PC-3 (cell line): ENCODE measurements around the gene C5. TPM values are rescaled to one million over a fixed set of nuclear protein-coding genes. Genes with fewer than 3 reads are reported as not detected.

Experiments
- ATAC-seq: fragments of 200-7000 bp; cut with Tn5 transposase; 2 replicates; pipeline ENCODE4 v1.9.1; 2020; ENCODE audit warnings: mild to moderate bottlenecking, moderate library complexity
- BruUV-seq: library from RNA; stranded (reverse); fragments of 400-500 nt; replicated peaks from 2 replicates; lab custom pipeline; 2021; lab: Mats Ljungman, UMichigan
- CTCF ChIA-PET: fragments of 300-600 bp; sonication (Branson Sonifier 250); formaldehyde crosslinking; loops from one replicate; lab custom pipeline; 2022; ENCODE audit warnings: antibody characterized with exemption; lab: Charles Lee
- POLR2A ChIA-PET: fragments of 300-600 bp; sonication (Branson Sonifier 250); formaldehyde crosslinking; loops from one replicate; lab custom pipeline; 2022; ENCODE audit warnings: antibody characterized with exemption; ENCODE audit not compliant: unreplicated experiment; lab: Charles Lee
- DNase-seq: peaks from one replicate; pipeline ENCODE4 v3.0.0-alpha.2; 2015
- H2AFZ ChIP-seq: fragments of 300-600 bp; sonication (generic); 2 replicates; pipeline ENCODE4 v1.6.0; 2016; ENCODE audit warnings: antibody characterized with exemption, low read length
- H3F3A ChIP-seq: fragments of 300-600 bp; sonication (generic); one replicate; pipeline ENCODE4 v1.6.0; 2017; ENCODE audit warnings: antibody characterized with exemption, low read length, control low read depth, mild to moderate bottlenecking; ENCODE audit not compliant: unreplicated experiment
- H3K27ac ChIP-seq: fragments of 300-600 bp; sonication (generic); 2 replicates; pipeline ENCODE4 v1.5.1; 2016; ENCODE audit warnings: mild to moderate bottlenecking, low read length
- H3K27me3 ChIP-seq: fragments of 300-600 bp; sonication (generic); 2 replicates; pipeline ENCODE4 v1.6.1; 2016; ENCODE audit warnings: low read length, mixed read lengths
- H3K36me3 ChIP-seq: fragments of 300-600 bp; sonication (generic); 2 replicates; pipeline ENCODE4 v1.6.1; 2016; ENCODE audit warnings: low read depth, mixed run types, low read length, mixed read lengths
- H3K4me1 ChIP-seq: fragments of 300-600 bp; sonication (generic); 2 replicates; pipeline ENCODE4 v1.5.1; 2016; ENCODE audit warnings: low read length; ENCODE audit not compliant: insufficient read depth
- H3K4me2 ChIP-seq: fragments of 300-600 bp; sonication (generic); 2 replicates; pipeline ENCODE4 v1.6.0; 2016; ENCODE audit warnings: low read length
- H3K4me3 ChIP-seq: fragments of 300-600 bp; sonication (generic); 2 replicates; pipeline ENCODE4 v1.5.1; 2016; ENCODE audit warnings: mild to moderate bottlenecking, low read length, mixed read lengths
- H3K79me2 ChIP-seq: fragments of 300-600 bp; sonication (generic); 2 replicates; pipeline ENCODE4 v1.6.1; 2017; ENCODE audit warnings: low read length, mixed read lengths
- H3K9ac ChIP-seq: fragments of 300-600 bp; sonication (generic); 2 replicates; pipeline ENCODE4 v1.6.0; 2016; ENCODE audit warnings: mild to moderate bottlenecking, low read length
- H3K9me2 ChIP-seq: fragments of 300-600 bp; sonication (generic); replicated peaks from 2 replicates; pipeline ENCODE4 v1.6.1; 2016; ENCODE audit warnings: mixed run types, low read length, mixed read lengths
- H3K9me3 ChIP-seq: fragments of 300-600 bp; sonication (generic); 2 replicates; pipeline ENCODE4 v1.6.1; 2016; ENCODE audit warnings: low read length, mixed read lengths
- H4K20me1 ChIP-seq: fragments of 300-600 bp; sonication (generic); 2 replicates; pipeline ENCODE4 v1.6.1; 2016; ENCODE audit warnings: low read length, mixed read lengths
- CTCF ChIP-seq: fragments of 300-600 bp; sonication (generic); conservative IDR thresholded peaks from 2 replicates; pipeline ENCODE4 v1.5.1; 2017; ENCODE audit warnings: antibody characterized with exemption, low read depth, mild to moderate bottlenecking, low read length
- EZH2 ChIP-seq: fragments of 300-600 bp; sonication (generic); IDR thresholded peaks from one replicate; pipeline ENCODE4 v1.6.1; 2017; ENCODE audit warnings: antibody characterized with exemption, mild to moderate bottlenecking, low read length; ENCODE audit not compliant: unreplicated experiment
- EZH2phosphoT487 ChIP-seq: fragments of 300-600 bp; sonication (generic); IDR thresholded peaks from 2 replicates; pipeline ENCODE4 v1.6.1; 2018; ENCODE audit warnings: mild to moderate bottlenecking, antibody characterized with exemption, low read length, borderline replicate concordance
- intact Hi-C: fragments of 100-400 bp; cut with micrococcal nuclease; formaldehyde crosslinking; loops from 2 replicates; pipeline ENCODE4 v1.9.0; 2023
- total RNA-seq: library from RNA; depleted of rRNA; stranded (reverse); fragments of >200 nt; gene quantifications from 2 replicates; pipeline ENCODE4 v1.2.3, GENCODE V29; 2014

The C5 gene
- total RNA-seq, 1 experiment from 2014 or later, result 2.9 TPM

GRCh38 chr9:120936764-120937122, 113.3 kb downstream of the C5 start:
- no peak for TF ChIP-seq CTCF
- Histone ChIP-seq H3K9me2 (no peaks in the 10 kb centered on the region), H3K4me3 (no peak overlapping the region), H3K9me3 (no peaks in the 10 kb centered on the region), H3K36me3 (no peaks in the 10 kb centered on the region; the same call in 1 of the 2 replicates), H3K27ac (no peak overlapping the region), H4K20me1 (no peaks in the 10 kb centered on the region), H3F3A (peaks cover under 1% of the 10 kb centered on the region), H3K4me1 (peaks cover 48% of the 10 kb centered on the region), H3K27me3 (no peaks in the 10 kb centered on the region), H3K4me2 (no peak overlapping the region), H3K9ac (no peak overlapping the region), H3K79me2 (no peaks in the 10 kb centered on the region), H2AFZ (no peak overlapping the region)
- ChIA-PET POLR2A (interaction anchor here (0.6 kb wide), 1 partner anchor 27 kb away, joined by 3 read pairs; no protein-coding TSS in a partner anchor), CTCF (no interaction called here)
- BruUV-seq, result no TSS peak
- DNase-seq (no peak), ATAC-seq (no peak)
- intact Hi-C loops, result loop anchor here (2.0 to 10.0 kb wide), 3 partner anchors 60 to 322 kb away; partner anchors contain the start of gene PHF19

GRCh38 chr9:120936011-120936763, 113.9 kb downstream of the C5 start:
- no peaks in the 10 kb centered on the region; the same call in 1 of the 2 replicates for H3K36me3 ChIP-seq
- H3K79me2 ChIP-seq, result no peaks in the 10 kb centered on the region
- H4K20me1 ChIP-seq, result no peaks in the 10 kb centered on the region
- no peaks in the 10 kb centered on the region for H3K9me2 ChIP-seq
- TF ChIP-seq EZH2phosphoT487 (no peak), EZH2 (no peak), CTCF (peak; percentile 91)
- H3K4me2 ChIP-seq, result peak overlapping the region; percentile 78
- H3F3A ChIP-seq, result no peaks in the 10 kb centered on the region
- no peaks in the 10 kb centered on the region for H3K9me3 ChIP-seq
- DNase-seq (peak; percentile 93), ATAC-seq (peak; percentile 66)
- BruUV-seq, result no TSS peak
- H3K4me3 ChIP-seq, result peak overlapping the region; percentile 38; the same call in 1 of the 2 replicates
- peak overlapping the region; percentile 38 for H3K9ac ChIP-seq
- peak overlapping the region; percentile 39; the same call in 1 of the 2 replicates for H2AFZ ChIP-seq
- intact Hi-C loops, result loop anchor here (2.0 to 10.0 kb wide), 3 partner anchors 59 to 321 kb away; partner anchors contain the start of gene PHF19
- ChIA-PET POLR2A (no interaction called here), CTCF (interaction anchor here (0.7 kb wide), 1 partner anchor 136 kb away, joined by 5 read pairs; no protein-coding TSS in a partner anchor)
- peaks cover 48% of the 10 kb centered on the region for H3K4me1 ChIP-seq
- no peaks in the 10 kb centered on the region for H3K27me3 ChIP-seq
- peak overlapping the region; percentile 74 for H3K27ac ChIP-seq
